OCI-LY7 (cell line): ENCODE measurements around the gene TRIM14.

ENCODE experiments used
- EZH2phosphoT487 ChIP-seq: fragments of 200-600 bp; sonication (generic); IDR thresholded peaks from 2 replicates; pipeline ENCODE4 v1.6.1; 2018; ENCODE audit warnings: low read depth, borderline replicate concordance, mild to moderate bottlenecking, mixed run types, antibody characterized with exemption, low read length, moderate library complexity, mixed read lengths
- TF ChIP-seq, protein P1 (sequence below): fragments of 200-600 bp; sonication (generic); conservative IDR thresholded peaks from 2 replicates; pipeline ENCODE4 v1.5.1; 2014; ENCODE audit warnings: mild to moderate bottlenecking, antibody characterized with exemption, low read length, moderate library complexity, mixed read lengths

DNA sequence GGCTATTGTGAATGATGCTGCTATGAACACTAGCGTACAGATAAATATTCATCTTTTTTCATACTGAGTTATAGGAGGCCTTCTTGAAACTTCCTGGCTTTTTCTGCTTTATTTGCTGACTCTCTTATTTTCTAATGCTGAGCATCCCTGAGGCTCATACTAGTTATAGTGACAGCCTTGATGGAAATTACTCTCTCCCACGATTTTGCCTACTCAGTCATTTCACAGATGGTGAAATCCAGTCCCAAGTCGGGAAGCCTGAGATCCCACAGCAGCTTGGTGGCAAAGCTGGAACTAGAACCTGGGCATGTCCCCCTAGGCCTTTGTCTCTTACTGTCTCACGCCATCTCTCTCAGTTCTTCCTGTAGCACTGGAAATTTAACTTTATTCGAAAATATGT, 40.1 kb downstream of the TRIM14 start:
- TF ChIP-seq, protein P1, sequence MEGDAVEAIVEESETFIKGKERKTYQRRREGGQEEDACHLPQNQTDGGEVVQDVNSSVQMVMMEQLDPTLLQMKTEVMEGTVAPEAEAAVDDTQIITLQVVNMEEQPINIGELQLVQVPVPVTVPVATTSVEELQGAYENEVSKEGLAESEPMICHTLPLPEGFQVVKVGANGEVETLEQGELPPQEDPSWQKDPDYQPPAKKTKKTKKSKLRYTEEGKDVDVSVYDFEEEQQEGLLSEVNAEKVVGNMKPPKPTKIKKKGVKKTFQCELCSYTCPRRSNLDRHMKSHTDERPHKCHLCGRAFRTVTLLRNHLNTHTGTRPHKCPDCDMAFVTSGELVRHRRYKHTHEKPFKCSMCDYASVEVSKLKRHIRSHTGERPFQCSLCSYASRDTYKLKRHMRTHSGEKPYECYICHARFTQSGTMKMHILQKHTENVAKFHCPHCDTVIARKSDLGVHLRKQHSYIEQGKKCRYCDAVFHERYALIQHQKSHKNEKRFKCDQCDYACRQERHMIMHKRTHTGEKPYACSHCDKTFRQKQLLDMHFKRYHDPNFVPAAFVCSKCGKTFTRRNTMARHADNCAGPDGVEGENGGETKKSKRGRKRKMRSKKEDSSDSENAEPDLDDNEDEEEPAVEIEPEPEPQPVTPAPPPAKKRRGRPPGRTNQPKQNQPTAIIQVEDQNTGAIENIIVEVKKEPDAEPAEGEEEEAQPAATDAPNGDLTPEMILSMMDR = no peak
- TF ChIP-seq EZH2phosphoT487 = no peak
